GM12891 (cell line): ENCODE data around the gene SYNE3.

ENCODE experiments used
- PAX5 ChIP-seq: IDR thresholded peaks from 2 replicates; pipeline ENCODE4 v1.6.1; 2011; ENCODE audit warnings: low read length, moderate library complexity, mild to moderate bottlenecking; ENCODE audit not compliant: insufficient read depth, severe bottlenecking
- POLR2A ChIP-seq: IDR thresholded peaks from 2 replicates; pipeline ENCODE4 v1.6.1; 2011; ENCODE audit warnings: low read depth, low read length, control low read depth
- POLR2AphosphoS5 ChIP-seq: IDR thresholded peaks from 2 replicates; pipeline ENCODE4 v1.6.1; 2011; ENCODE audit warnings: low read depth, low read length, control low read depth
- POU2F2 ChIP-seq: IDR thresholded peaks from 2 replicates; pipeline ENCODE4 v1.6.1; 2011; ENCODE audit warnings: low read depth, mild to moderate bottlenecking, control low read depth, low read length, moderate library complexity
- SPI1 ChIP-seq: IDR thresholded peaks from 2 replicates; pipeline ENCODE4 v1.6.1; 2011; ENCODE audit warnings: low read depth, low read length, control low read depth
- TAF1 ChIP-seq: IDR thresholded peaks from 2 replicates; pipeline ENCODE4 v1.6.1; 2011; ENCODE audit warnings: low read depth, low read length, control low read depth

DNA sequence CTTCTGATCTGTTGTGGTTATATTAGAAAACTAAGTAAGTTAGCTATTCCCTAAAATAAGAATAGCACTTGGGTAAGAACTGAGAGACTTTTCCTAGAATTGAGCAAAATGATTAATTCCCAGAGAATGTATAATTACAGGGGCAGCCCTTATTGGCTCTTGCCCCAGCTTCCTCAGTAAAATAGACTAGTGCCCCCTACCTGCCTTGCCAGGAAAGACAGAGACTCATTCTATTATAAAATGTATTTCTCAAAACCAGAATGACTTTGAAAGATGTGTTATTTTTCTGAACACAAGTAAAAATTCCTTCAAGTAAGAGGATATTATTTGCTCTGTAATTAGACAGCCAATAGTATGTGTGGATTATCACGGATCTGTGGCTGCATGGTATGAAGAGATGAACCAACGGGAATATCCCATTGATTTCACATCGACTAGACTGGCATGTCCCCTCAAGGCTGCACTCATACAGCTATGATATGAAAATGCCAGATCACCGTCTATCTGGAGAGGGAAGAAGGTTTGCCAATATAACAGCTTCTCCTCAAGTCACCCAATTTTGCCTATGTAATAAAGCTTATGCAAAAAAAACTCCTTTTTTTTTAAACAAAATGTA is 11.0 kb upstream of the SYNE3 start:
- TF ChIP-seq POLR2A = no peak
- no peak for TF ChIP-seq POLR2AphosphoS5
- no peak for TF ChIP-seq TAF1
- TF ChIP-seq SPI1 = no peak
- TF ChIP-seq POU2F2 = no peak
- no peak for TF ChIP-seq PAX5
